ENCODE results near the gene IL17RD.

IL17RD gene

GRCh38 chr3:57064001-57064400 is 101.2 kb downstream of the IL17RD start:
- DNase-seq, result no peak

GRCh38 chr3:57063032-57063431 is 102.1 kb downstream of the IL17RD start:
- no peak for DNase-seq

GRCh38 chr3:57062101-57062631 is 103.0 kb downstream of the IL17RD start:
- DNase-seq, result no peak

- no peak for DNase-seq
Observed at GRCh38 chr3:57061556-57061955, 103.6 kb downstream of the IL17RD start.

- peak; percentile 54 to 80 for DNase-seq
Observed at GRCh38 chr3:57060089-57060821, 104.9 kb downstream of the IL17RD start, which contains the start of gene SPATA12. Gene SPATA12 (plus strand): TSS chr3:57060664. CDS start chr3:57073695, 13,031 bp downstream.

- DNase-seq, result no peak
Observed at GRCh38 chr3:57059411-57059810, 105.7 kb downstream of the IL17RD start.

GRCh38 chr3:57057351-57057750 is 107.8 kb downstream of the IL17RD start:
- DNase-seq, result peak in 1 of 2 donors; percentile 66

- no peak for DNase-seq
Observed at GRCh38 chr3:57053122-57053521, 112.0 kb downstream of the IL17RD start.

GRCh38 chr3:57052662-57053061 is 112.5 kb downstream of the IL17RD start:
- DNase-seq, result no peak

GRCh38 chr3:57048728-57049127 is 116.4 kb downstream of the IL17RD start:
- DNase-seq, result no peak

GRCh38 chr3:57048052-57048671 is 117.0 kb downstream of the IL17RD start:
- peak in 1 of 2 donors; percentile 88 for DNase-seq

GRCh38 chr3:57046101-57046765 is 118.9 kb downstream of the IL17RD start:
- no peak for DNase-seq

- no peak for DNase-seq
Observed at GRCh38 chr3:57043518-57043917, 121.6 kb downstream of the IL17RD start.

- no peak for DNase-seq
Observed at GRCh38 chr3:57041674-57042073, 123.5 kb downstream of the IL17RD start.

Data from bone marrow (tissue), 2 donors.